ACHN (cell line): Measurements from ENCODE around the gene METTL14.

Experiments used
- DNase-seq: peaks from one replicate; pipeline ENCODE4 v3.0.0-alpha.2; 2015
- in situ Hi-C: cut with HindIII; loops from 2 replicates; pipeline ENCODE4 v1.10.0; 2017; ENCODE audit warnings: low sequenced_read_pairs, low pct_ligation_motif_present, low pct_unique_long_range_greater_than_20kb

METTL14 gene

DNA sequence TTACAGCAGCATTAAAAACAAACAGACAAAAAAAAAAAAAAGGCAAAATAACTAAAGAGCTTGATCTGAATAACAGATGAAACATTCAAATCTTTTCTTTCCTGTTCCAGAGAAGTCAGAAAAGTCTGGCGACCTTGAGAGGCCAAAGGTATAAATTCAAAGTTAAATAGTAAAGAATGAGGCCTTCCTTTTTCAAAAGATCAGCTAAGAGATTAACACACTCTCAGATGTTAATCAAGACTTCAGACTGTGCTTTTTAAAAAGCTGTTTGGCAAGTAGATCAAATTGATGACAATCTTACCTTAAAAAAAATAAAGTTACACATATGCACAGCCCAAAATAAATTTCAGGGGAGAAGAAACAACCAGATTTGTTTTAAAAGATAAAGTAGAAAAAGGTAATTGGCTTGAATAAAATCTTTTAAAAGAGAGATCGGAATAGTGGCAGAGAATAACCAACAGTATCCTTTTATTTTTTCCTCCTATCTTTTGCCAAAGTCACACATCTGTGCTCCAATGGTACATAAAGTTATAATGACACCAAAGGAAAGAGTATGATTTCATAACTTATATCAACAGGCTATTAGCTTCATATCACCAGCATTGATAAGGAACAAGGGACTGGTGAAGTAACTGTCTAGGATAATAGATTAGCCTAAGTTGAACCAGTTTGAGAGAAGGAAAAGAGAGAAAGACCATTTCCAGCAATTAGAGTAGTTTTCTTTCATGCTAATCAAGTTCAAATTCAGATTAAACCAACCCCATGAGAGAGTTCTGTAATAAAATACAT is 70.4 kb downstream of the METTL14 start:
- in situ Hi-C loops: no loop called here
- DNase-seq: no peak

DNA sequence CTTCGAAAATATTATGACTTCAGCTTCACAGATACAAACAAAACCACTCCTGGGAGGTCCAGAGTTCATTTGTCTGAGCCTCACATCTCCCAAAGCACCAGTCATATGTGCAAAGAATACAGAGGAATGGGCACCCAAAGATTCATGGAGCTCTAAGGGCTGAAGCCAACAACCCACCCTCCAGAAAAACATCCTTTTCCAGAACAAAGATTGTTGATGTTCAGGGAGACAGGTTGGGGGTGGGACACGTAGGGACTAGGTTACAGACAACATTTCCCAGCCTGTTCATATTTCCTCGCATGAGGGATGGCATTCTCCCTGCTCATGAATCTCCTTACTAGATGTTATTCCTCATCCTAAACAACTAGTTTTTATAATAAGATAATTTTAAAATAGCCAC is 71.2 kb downstream of the METTL14 start:
- in situ Hi-C loops: no loop called here
- no peak for DNase-seq

DNA sequence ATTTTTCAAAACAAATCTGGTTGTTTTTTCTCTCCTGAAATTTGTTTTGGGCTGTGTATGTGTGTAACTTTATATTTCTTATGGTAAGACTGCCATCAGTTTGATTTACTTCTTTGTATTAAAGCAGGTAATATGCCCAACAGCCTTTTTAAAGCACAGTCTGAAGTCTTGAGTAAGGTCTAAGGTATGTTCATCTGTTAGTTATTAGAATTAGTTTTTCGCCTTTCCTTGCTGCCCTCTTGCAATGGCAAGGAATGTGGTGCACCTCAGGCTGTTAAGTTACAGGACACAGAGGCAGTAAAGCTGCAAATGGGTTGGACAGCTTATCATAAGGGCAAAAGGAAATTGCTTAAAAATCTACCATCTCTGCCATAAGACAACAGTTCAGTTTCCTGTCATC is 71.8 kb downstream of the METTL14 start:
- in situ Hi-C loops: no loop called here
- no peak for DNase-seq

DNA sequence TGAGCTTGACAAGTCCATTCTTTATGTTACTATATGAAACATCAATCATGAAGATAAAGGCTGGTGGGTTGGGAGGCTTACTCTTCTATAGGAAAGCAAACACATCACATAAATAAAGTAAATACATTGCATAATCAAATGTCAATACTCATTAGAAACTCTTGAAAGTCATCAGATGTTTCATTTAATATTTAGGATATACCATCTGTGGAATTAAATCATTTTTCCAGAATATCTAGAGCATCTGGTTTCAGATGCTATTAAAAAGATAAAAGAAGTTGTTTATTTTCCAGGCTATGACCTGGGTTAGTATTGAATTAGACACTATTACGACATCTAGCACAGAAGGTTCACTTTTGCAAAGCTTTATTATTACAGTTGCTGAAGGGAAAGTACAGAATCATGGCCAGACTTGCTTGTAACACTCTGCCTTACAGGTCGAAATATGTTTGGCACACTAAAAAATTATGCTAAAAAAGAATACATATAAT is 72.6 kb downstream of the METTL14 start:
- in situ Hi-C loops: no loop called here
- DNase-seq: no peak

DNA sequence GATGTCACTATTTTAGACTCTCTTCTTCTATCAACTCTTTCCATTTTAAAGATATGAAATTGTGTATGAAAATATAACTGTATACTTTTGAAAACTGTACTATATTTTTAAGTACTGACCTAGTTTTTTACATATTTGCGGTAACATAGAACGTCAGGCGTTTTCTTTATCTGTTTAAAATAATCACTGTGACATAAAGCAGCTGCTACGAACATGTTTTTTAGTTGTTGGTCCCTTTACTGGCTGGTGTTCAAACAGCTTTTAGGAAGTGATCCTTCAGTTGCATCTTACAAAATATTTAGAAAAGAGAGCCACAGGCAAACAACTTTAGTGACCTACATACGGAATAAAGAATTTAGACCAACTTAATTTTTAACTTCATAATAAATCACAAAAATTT is 73.1 kb downstream of the METTL14 start:
- DNase-seq: no peak
- in situ Hi-C loops: no loop called here

DNA sequence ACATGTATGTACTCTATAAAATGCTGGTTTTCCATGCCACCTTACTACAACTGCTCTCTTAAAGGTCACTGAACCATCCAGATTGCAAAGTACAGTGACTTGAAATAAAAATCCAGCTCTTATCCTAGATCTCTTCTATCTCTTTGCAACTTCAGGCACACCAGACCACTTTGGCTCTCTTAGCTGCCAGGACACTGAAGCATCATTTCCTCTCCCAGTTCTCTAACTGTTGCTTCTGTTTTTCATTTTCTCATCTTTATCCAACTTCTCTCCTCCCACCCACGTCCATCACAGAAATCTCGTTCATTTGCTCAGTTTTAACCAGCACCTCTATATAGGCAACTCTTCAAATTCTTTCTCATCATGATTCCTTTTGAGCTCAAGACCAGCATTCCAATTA is 74.3 kb downstream of the METTL14 start:
- no peak for DNase-seq
- in situ Hi-C loops: no loop called here

DNA sequence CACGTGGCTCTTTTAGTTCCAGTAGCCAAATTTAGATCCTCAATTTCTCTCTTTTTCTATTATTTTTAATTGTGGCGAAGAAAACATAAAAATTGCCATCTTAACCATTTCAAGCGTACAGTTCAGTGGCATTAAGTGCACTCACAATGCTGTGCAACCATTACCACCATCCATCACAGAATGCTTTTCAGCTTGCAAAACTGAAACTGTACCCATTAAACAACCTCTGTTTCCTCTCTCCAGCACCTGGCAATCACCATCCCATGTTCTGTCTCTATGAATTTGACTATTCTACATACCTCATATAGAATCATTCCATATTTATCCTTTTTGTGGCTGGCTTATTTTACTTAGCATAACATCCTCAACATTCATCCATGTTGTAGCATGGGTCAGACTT is 74.9 kb downstream of the METTL14 start:
- in situ Hi-C loops: no loop called here
- DNase-seq: no peak

DNA sequence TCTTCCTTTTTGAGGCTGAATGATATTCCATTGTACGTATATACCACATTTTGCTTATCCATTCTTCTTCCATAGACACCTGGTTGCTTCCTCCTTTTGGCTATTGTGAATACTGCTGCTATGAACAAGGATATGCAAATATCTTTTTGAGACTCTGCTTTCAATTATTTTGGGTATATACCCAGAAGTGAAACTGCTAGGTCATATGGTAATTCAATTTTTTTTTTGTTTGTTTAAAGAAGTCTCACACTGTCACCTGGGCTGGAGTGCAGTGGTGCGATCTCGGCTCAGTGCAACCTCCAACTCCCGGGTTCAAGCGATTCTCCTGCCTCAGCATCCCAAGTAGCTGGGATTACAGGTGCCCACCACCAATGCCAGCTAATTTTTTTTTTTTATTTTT is 75.3 kb downstream of the METTL14 start:
- in situ Hi-C loops: no loop called here
- no peak for DNase-seq

DNA sequence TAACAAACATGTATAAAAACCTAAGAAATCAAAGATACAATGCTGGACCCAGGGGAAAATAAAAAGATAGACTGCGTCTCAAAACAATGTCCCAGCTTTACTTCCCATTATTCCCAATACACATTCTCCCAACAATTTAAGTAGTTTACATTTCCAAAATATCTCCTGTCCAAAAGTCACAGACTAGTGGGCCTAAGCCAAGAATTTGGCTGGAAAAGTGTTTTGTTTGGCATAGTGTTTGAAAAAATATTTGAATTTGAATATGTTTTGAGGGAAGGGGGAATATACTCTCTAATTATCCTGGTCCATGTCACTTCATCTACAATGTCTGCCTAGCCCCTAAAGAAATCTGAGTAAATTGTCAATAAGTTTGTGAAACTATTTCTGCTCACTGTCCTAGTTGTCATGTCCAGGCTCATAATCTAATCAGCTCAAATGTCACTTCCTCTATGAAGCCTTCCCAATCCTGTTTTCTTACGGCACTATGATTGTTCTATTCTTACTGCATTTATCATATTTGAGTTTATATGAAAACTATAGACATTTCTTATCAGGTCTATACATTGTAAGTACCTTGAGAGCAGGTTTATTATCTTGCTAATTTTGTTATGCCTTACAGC is 76.3 kb downstream of the METTL14 start:
- no peak for DNase-seq
- in situ Hi-C loops: no loop called here

DNA sequence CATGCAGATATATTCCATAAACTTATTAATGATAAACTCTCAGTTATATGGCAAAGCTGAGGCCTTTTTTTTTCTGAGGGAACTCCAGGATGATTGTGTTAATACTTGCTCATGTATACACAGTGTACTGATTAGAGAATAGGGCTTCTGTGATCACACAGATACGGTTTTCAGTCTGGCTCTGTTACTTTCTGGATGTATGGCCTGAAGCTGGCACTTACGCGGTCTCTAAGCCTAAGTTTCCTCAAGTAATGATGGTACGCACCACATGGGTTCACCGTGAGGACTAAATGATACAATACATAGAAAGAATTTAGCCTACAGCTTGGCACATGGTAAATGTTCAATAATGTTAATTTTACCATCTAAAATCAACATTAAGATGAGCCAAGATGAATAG is 77.0 kb downstream of the METTL14 start:
- in situ Hi-C loops: no loop called here
- DNase-seq: no peak

DNA sequence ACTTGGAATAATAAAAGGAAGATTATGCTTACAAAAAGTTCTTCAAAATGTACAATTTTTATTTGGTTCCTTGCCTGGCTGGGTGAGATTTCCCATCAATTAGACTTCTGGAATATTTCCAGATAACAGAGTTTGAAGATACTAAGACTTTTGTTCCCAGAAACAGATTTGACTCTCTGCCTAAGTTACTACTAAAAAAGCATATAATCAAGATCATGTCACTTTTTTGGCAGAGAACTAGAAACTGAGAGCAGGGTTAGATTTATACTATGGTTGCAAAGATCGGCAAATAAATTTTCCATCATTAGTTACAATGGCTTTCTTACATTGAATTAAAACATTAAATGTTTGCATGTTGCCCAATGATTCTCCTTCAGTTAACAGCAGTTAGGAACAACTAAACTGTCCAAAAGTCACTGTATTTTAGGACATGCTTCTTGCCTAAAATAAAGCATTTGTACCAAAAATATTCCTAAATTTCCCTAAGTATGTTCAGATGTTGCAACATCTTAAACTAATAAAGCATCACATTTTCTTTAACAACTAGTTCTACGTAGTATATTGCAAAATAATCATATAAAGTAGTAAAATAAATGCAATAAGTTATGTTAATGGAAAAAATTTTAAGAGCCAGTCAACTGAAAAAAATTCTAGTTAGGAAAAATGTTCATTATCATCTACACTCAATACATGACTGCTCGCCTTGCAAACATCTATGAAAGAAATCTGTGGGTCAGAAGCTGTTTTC is 77.7 kb downstream of the METTL14 start:
- in situ Hi-C loops: no loop called here
- no peak for DNase-seq
